Spleen (tissue), 11 donors: ENCODE results near the gene KIAA0825. TPM values are rescaled to one million over a fixed set of nuclear protein-coding genes. Genes with fewer than 3 reads are reported as not detected.
A peak's percentile ranks its signal among the peaks of the same experiment; 100 is the strongest.

Source experiments
- DNase-seq: peaks from one replicate; pipeline ENCODE4 v3.0.0-alpha.2; 2020
- H3K27ac ChIP-seq, 8 donors: fragments of 200-600 bp; sonication (generic) in 7 of 8; 1 replicate in 4 of 8; 2 replicates in 4 of 8; pipeline versions ENCODE4 v1.5.0 to v1.8.0; 2016 to 2021; ENCODE audit warnings: inconsistent platforms in 4 of 8, mild to moderate bottlenecking in 4 of 8, moderate library complexity in 1 of 8
- H3K27me3 ChIP-seq, 7 donors: fragments of 200-600 bp; sonication (generic) in 6 of 7; replicated peaks in 1 of 7; 1 replicate in 4 of 7; 2 replicates in 3 of 7; pipeline versions ENCODE4 v1.5.0 to v1.8.0; 2016 to 2021; ENCODE audit warnings: inconsistent platforms in 3 of 7, mild to moderate bottlenecking in 1 of 7
- H3K36me3 ChIP-seq, 6 donors: fragments of 200-600 bp; sonication (generic) in 5 of 6; 1 replicate in 4 of 6; 2 replicates in 2 of 6; pipeline versions ENCODE4 v1.5.0 to v1.8.0; 2016 to 2021; ENCODE audit warnings: inconsistent platforms in 2 of 6
- H3K4me1 ChIP-seq, 6 donors: fragments of 200-600 bp; sonication (generic) in 5 of 6; 1 replicate in 3 of 6; 2 replicates in 3 of 6; pipeline versions ENCODE4 v1.5.0 to v1.8.0; 2016 to 2021; ENCODE audit warnings: inconsistent platforms in 3 of 6
- H3K4me3 ChIP-seq, 8 donors: fragments of 200-600 bp; sonication (generic) in 7 of 8; 1 replicate in 4 of 8; 2 replicates in 4 of 8; pipeline versions ENCODE4 v1.5.0 to v1.8.0; 2016 to 2021; ENCODE audit warnings: inconsistent platforms in 4 of 8, mild to moderate bottlenecking in 4 of 8, moderate library complexity in 2 of 8
- H3K9me3 ChIP-seq, 8 donors: fragments of 200-600 bp; sonication (generic) in 7 of 8; 1 replicate in 4 of 8; 2 replicates in 4 of 8; pipeline versions ENCODE4 v1.5.0 to v1.8.0; 2016 to 2021; ENCODE audit warnings: inconsistent platforms in 4 of 8
- POLR2A ChIP-seq, 3 donors: fragments of 450-650 bp; IDR thresholded peaks; one replicate each; pipeline ENCODE4 v1.5.1; 2017; ENCODE audit warnings: antibody characterized with exemption in 3 of 3, mild to moderate bottlenecking in 1 of 3
- POLR2AphosphoS5 ChIP-seq, 3 donors: sonication (generic); formaldehyde crosslinking; IDR thresholded peaks; one replicate each; pipeline ENCODE4 v1.5.1; 2017; ENCODE audit warnings: antibody characterized with exemption in 3 of 3
- WGBS, 5 donors: extraction: QIAGEN DNeasy Blood & Tissue Kit in 3 of 5; methylation state at CpG; one replicate each; pipeline versions ENCODE4 v1.1.5 to v1.1.7; 2013 to 2018; 5-methylcytosine and 5-hydroxymethylcytosine counted together
- intact Hi-C: fragments of 100-400 bp; cut with DNase I; formaldehyde crosslinking; loops from one replicate; pipeline ENCODE4 v1.15.0; 2023; ENCODE audit warnings: low total_unique reads
- polyA plus RNA-seq, 3 donors: library from polyadenylated mRNA; stranded (reverse); fragments of 200-250 nt; gene quantifications; one replicate each; pipeline ENCODE4 v1.2.1, GENCODE V29; 2013
- total RNA-seq, 7 donors: library from RNA; depleted of rRNA in 3 of 7; stranded (reverse); fragments of >200 nt in 3 of 7; fragmentation: NEBNext Ultra II Directional in 4 of 7; extraction: Animal tissue kit (Norgen Biotek cat#: 25700) in 4 of 7; gene quantifications; one replicate each; pipeline versions ENCODE4 v1.1.0 to v1.2.1, GENCODE V29; 2016 to 2021
- TF ChIP-seq, protein P1 (sequence below), 11 experiments: fragments of 200-600 bp in 7 of 11; fragments of 450-650 bp in 4 of 11; sonication (generic) in 4 of 11; IDR thresholded peaks in 8 of 11; conservative IDR thresholded peaks in 3 of 11; 1 replicate in 7 of 11; 2 replicates in 4 of 11; pipeline versions ENCODE4 v1.4.0 to v1.8.0; 2016 to 2021; ENCODE audit warnings: antibody characterized with exemption in 11 of 11, inconsistent platforms in 4 of 11, mild to moderate bottlenecking in 1 of 11
- donor health status: healthy with polysubstance abuse.
- donor health status: DM: no; HTN: no; CAD: no; lungs with moderate emphysema.
- donor health status: DM: no; HTN: no; CAD: no.
- donor health status: Bipolar disorder and iron deficiency.
- donor health status: healthy.
- donor health status: DM: no; HTN: no; CAD: no.
- donor health status: DM: yes; HTN: yes; CAD: no.

The KIAA0825 gene
- total and polyA plus RNA-seq, 10 donors, result 0.20 to 13.5 (median 6.0) TPM

DNA sequence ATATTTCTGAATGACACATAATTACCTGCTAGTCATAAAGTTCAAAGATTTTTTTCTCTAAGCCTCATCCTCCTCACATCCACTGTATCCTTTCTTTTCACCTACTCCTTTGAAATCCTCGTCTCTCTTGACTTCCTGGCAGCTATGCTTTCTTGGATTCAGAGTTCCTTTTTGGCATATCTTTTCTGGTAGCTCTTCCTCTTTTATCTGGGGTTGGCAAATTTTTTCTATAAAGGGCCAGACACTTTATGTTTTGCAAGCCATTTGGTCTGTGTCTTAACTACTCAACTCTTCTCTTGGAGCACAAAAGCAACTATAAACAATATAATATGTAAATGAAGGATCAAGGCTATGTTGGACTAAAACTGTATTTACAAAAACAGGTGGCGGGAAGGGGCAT, 197.5 kb downstream of the KIAA0825 start:
- 53 to 68% (median 57%) methylated on average over 2 of the region's 2 CpGs for WGBS, 5 donors
- intact Hi-C loops, result no loop called here
- Histone ChIP-seq H3K27me3 (no peaks in the 10 kb centered on the region), H3K36me3 (no peaks in the 10 kb centered on the region), H3K27ac (peak overlapping the region in 2 of 8 donors; percentile 67 to 81), H3K9me3 (no peaks in the 10 kb centered on the region), H3K4me3 (no peak overlapping the region), H3K4me1 (peaks cover 0 to 13% (median 0%) of the 10 kb centered on the region in 6 donors)
- DNase-seq, result no peak
- TF ChIP-seq POLR2A (IDR thresholded peaks at IDR 0.05) (no peak), POLR2AphosphoS5 (IDR thresholded peaks at IDR 0.05) (no peak)
- TF ChIP-seq, protein P1, sequence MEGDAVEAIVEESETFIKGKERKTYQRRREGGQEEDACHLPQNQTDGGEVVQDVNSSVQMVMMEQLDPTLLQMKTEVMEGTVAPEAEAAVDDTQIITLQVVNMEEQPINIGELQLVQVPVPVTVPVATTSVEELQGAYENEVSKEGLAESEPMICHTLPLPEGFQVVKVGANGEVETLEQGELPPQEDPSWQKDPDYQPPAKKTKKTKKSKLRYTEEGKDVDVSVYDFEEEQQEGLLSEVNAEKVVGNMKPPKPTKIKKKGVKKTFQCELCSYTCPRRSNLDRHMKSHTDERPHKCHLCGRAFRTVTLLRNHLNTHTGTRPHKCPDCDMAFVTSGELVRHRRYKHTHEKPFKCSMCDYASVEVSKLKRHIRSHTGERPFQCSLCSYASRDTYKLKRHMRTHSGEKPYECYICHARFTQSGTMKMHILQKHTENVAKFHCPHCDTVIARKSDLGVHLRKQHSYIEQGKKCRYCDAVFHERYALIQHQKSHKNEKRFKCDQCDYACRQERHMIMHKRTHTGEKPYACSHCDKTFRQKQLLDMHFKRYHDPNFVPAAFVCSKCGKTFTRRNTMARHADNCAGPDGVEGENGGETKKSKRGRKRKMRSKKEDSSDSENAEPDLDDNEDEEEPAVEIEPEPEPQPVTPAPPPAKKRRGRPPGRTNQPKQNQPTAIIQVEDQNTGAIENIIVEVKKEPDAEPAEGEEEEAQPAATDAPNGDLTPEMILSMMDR (IDR thresholded peaks at IDR 0.05 in 8 of 11, conservative IDR thresholded peaks at IDR 0.05 in 3 of 11), result no peak

DNA sequence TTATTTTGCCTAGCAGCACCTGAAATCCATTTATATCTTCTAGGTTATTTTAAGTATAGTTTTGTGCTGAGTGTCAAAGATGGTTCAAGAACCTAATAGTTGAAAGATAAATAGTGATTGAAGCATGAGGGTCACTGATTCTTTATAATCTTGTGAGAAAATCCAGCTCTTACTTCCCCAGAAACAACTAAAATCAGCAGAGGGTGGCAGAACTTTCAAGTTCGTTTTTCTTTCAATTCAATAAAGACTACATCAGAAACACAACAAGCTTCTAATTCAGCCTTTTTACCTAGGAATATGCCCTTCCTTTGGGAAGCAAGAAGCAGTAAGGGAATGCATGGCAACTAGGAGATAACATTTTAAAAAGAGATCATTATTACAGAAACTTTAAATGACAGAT, 202.6 kb downstream of the KIAA0825 start:
- 60 to 84% (median 71%) methylated on average over 1 of the region's 1 CpG for WGBS, 5 donors
- H3K27me3 ChIP-seq, result no peaks in the 10 kb centered on the region
- TF ChIP-seq, protein P1 (IDR thresholded peaks at IDR 0.05 in 8 of 11, conservative IDR thresholded peaks at IDR 0.05 in 3 of 11), result no peak
- no peak for TF ChIP-seq POLR2A (IDR thresholded peaks at IDR 0.05)
- no peak for TF ChIP-seq POLR2AphosphoS5 (IDR thresholded peaks at IDR 0.05)
- H3K36me3 ChIP-seq, result no peaks in the 10 kb centered on the region
- intact Hi-C loops, result no loop called here
- H3K4me1 ChIP-seq, result peaks cover 0 to 3% (median 0%) of the 10 kb centered on the region in 6 donors
- no peak overlapping the region for H3K4me3 ChIP-seq
- DNase-seq, result no peak
- no peak overlapping the region for H3K27ac ChIP-seq
- no peaks in the 10 kb centered on the region for H3K9me3 ChIP-seq

DNA sequence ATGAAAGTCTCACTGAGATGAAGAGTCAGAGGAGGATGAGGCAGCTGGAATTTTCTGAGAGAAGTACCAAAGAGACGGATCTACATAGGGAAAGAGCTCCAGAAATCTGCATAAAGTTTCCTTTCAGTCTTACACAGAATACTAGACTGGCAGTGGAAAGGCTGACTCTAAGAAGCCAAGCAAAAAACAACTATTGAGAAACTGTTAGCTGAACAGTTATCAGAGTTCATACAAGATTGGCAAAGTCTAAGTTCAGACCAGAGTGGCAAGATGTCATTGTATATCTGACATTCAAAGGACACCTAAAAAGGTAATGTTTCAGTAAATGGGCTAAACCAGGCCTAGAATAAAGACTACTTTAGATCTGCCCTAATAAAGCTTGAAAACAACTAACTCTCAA, 209.0 kb downstream of the KIAA0825 start:
- Histone ChIP-seq H3K4me1 (no peaks in the 10 kb centered on the region), H3K9me3 (no peaks in the 10 kb centered on the region), H3K4me3 (no peak overlapping the region), H3K27ac (no peak overlapping the region), H3K27me3 (no peaks in the 10 kb centered on the region), H3K36me3 (no peaks in the 10 kb centered on the region)
- 91 to 97% (median 96%) methylated on average over 1 of the region's 1 CpG for WGBS, 5 donors
- DNase-seq, result no peak
- TF ChIP-seq, protein P1 (IDR thresholded peaks at IDR 0.05 in 8 of 11, conservative IDR thresholded peaks at IDR 0.05 in 3 of 11), result no peak
- no peak for TF ChIP-seq POLR2AphosphoS5 (IDR thresholded peaks at IDR 0.05)
- TF ChIP-seq POLR2A (IDR thresholded peaks at IDR 0.05), result no peak
- intact Hi-C loops, result no loop called here

DNA sequence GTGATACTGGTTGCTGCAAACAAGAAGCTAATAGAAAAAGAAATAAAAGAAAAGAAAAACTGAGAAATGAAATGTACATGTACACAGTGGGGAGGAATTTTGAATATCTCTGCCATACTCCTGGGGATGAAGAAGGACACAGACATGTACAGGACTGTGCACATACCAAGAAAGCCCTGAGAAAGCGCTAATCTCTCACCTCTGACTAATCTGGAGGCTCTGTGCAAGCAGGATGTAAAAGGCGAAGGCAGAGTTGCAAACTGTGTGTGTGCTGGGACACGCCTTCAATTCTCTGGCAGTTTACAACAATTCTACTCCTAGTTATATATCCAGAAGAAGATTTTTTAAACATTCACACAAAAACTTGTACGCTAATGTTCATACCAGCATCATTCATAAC, 211.4 kb downstream of the KIAA0825 start:
- WGBS, 5 donors, result 91 to 97% (median 95%) methylated on average over 4 of the region's 4 CpGs

More for the DNA sequence above, 211.4 kb downstream of the KIAA0825 start:
- H3K9me3 ChIP-seq, result no peaks in the 10 kb centered on the region
- no peak overlapping the region for H3K27ac ChIP-seq
- DNase-seq, result no peak
- H3K4me1 ChIP-seq, result no peaks in the 10 kb centered on the region
- no peak overlapping the region for H3K4me3 ChIP-seq
- no peaks in the 10 kb centered on the region for H3K36me3 ChIP-seq
- intact Hi-C loops, result no loop called here
- TF ChIP-seq, protein P1 (IDR thresholded peaks at IDR 0.05 in 8 of 11, conservative IDR thresholded peaks at IDR 0.05 in 3 of 11), result no peak
- TF ChIP-seq POLR2AphosphoS5 (IDR thresholded peaks at IDR 0.05) (no peak), POLR2A (IDR thresholded peaks at IDR 0.05) (no peak)
- no peaks in the 10 kb centered on the region for H3K27me3 ChIP-seq
